ENCODE results near the gene PDILT.
"Not testable (repeated sequence)": the region's sequence is repeated elsewhere in the genome, so short reads cannot be mapped to it uniquely, and the experiment has no call there.

PDILT gene

GRCh38 chr16:20315764-20316163, 88.8 kb downstream of the PDILT start:
- no peak overlapping the region for H3K4me3 ChIP-seq (ENCODE audit: control insufficient read depth, low read depth, low read length)
- DNase-seq (ENCODE audit: low read depth): no peak
- no peak for TF ChIP-seq CTCF (IDR thresholded peaks at IDR 0.05; ENCODE audit: control insufficient read depth, insufficient read depth, low read depth, low read length, missing control alignments)

- no peak for TF ChIP-seq CTCF (IDR thresholded peaks at IDR 0.05; ENCODE audit: control insufficient read depth, insufficient read depth, low read depth, low read length, missing control alignments)
- no peak for DNase-seq (ENCODE audit: low read depth)
Measured at GRCh38 chr16:20314575-20314974, 90.0 kb downstream of the PDILT start.

GRCh38 chr16:20313741-20314140, 90.8 kb downstream of the PDILT start:
- no peak for DNase-seq (ENCODE audit: low read depth)
- H3K4me3 ChIP-seq (ENCODE audit: control insufficient read depth, low read depth, low read length): no peak overlapping the region
- no peak for TF ChIP-seq CTCF (IDR thresholded peaks at IDR 0.05; ENCODE audit: control insufficient read depth, insufficient read depth, low read depth, low read length, missing control alignments)

More at GRCh38 chr16:20314575-20314974, 90.0 kb downstream of the PDILT start:
- H3K4me3 ChIP-seq (ENCODE audit: control insufficient read depth, low read depth, low read length): no peak overlapping the region

- not testable (repeated sequence) for DNase-seq (ENCODE audit: low read depth); H3K4me3 ChIP-seq (ENCODE audit: control insufficient read depth, low read depth, low read length)
Measured at GRCh38 chr16:20312536-20313095, 91.9 kb downstream of the PDILT start.

GRCh38 chr16:20311548-20311947, 93.0 kb downstream of the PDILT start:
- TF ChIP-seq CTCF (IDR thresholded peaks at IDR 0.05; ENCODE audit: control insufficient read depth, insufficient read depth, low read depth, low read length, missing control alignments): no peak
- DNase-seq (ENCODE audit: low read depth): no peak
- no peak overlapping the region for H3K4me3 ChIP-seq (ENCODE audit: control insufficient read depth, low read depth, low read length)

GRCh38 chr16:20310421-20311395, 93.8 kb downstream of the PDILT start:
- TF ChIP-seq CTCF (IDR thresholded peaks at IDR 0.05; ENCODE audit: control insufficient read depth, insufficient read depth, low read depth, low read length, missing control alignments): no peak
- H3K4me3 ChIP-seq (ENCODE audit: control insufficient read depth, low read depth, low read length): no peak overlapping the region
- DNase-seq (ENCODE audit: low read depth): no peak

- no peak for TF ChIP-seq CTCF (IDR thresholded peaks at IDR 0.05; ENCODE audit: control insufficient read depth, insufficient read depth, low read depth, low read length, missing control alignments)
- H3K4me3 ChIP-seq (ENCODE audit: control insufficient read depth, low read depth, low read length): no peak overlapping the region
- no peak for DNase-seq (ENCODE audit: low read depth)
Measured at GRCh38 chr16:20309786-20310185, 94.8 kb downstream of the PDILT start.

All from AG09309 (cell line).